ENCODE data around the gene CCNL2. TPM values are rescaled to one million over a fixed set of nuclear protein-coding genes. Genes with fewer than 3 reads are reported as not detected.
A peak's percentile ranks its signal among the peaks of the same experiment; 100 is the strongest.
"Not testable (repeated sequence)": the region's sequence is repeated elsewhere in the genome, so short reads cannot be mapped to it uniquely, and the experiment has no call there.

CCNL2 gene
- total RNA-seq, 3 donors from 2014 or later, result 123 to 172 (median 151) TPM

- H3K4me3 ChIP-seq, result no peak overlapping the region
Observed at GRCh38 chr1:1430114-1430982, 31.2 kb upstream of the CCNL2 start.

GRCh38 chr1:1429671-1430073 is 30.5 kb upstream of the CCNL2 start:
- peak in 1 of 3 donors; percentile 48 for DNase-seq

More at GRCh38 chr1:1430114-1430982, 31.2 kb upstream of the CCNL2 start:
- Histone ChIP-seq H3K9me3 (no peaks in the 10 kb centered on the region), H3K4me1 (ENCODE audit: low read depth) (peaks cover 46% of the 10 kb centered on the region), H3K36me3 (ENCODE audit: low read depth) (no peaks in the 10 kb centered on the region)
- ATAC-seq (no peak), DNase-seq (peak; percentile 48 to 74 (median 61))
- intact Hi-C loops (cut with DNase I, micrococcal nuclease), result no loop called here
- no peak for TF ChIP-seq CTCF (IDR thresholded peaks at IDR 0.05)

GRCh38 chr1:1428967-1429366 is 29.8 kb upstream of the CCNL2 start:
- H3K36me3 ChIP-seq (ENCODE audit: low read depth); DNase-seq; ATAC-seq; intact Hi-C loops (cut with DNase I, micrococcal nuclease); H3K9me3 ChIP-seq; H3K4me3 ChIP-seq: not testable (repeated sequence)
- H3K4me1 ChIP-seq (ENCODE audit: low read depth), result peaks cover 32% of the 10 kb centered on the region

More at GRCh38 chr1:1429671-1430073, 30.5 kb upstream of the CCNL2 start:
- Histone ChIP-seq H3K4me3 (no peak overlapping the region), H3K4me1 (ENCODE audit: low read depth) (peaks cover 39% of the 10 kb centered on the region), H3K36me3 (ENCODE audit: low read depth) (no peaks in the 10 kb centered on the region), H3K9me3 (no peaks in the 10 kb centered on the region)
- no peak for ATAC-seq
- intact Hi-C loops (cut with DNase I, micrococcal nuclease), result no loop called here
- no peak for TF ChIP-seq CTCF (IDR thresholded peaks at IDR 0.05)

- ATAC-seq (no peak), DNase-seq (peak in 1 of 3 donors; percentile 44)
- intact Hi-C loops (cut with DNase I, micrococcal nuclease), result no loop called here
- no peaks in the 10 kb centered on the region for H3K9me3 ChIP-seq
- no peaks in the 10 kb centered on the region for H3K36me3 ChIP-seq (ENCODE audit: low read depth)
- H3K4me3 ChIP-seq, result no peak overlapping the region
- TF ChIP-seq CTCF (IDR thresholded peaks at IDR 0.05), result no peak
- peaks cover 24% of the 10 kb centered on the region for H3K4me1 ChIP-seq (ENCODE audit: low read depth)
Observed at GRCh38 chr1:1428174-1428573, 29.0 kb upstream of the CCNL2 start.

GRCh38 chr1:1427820-1428148 is 28.6 kb upstream of the CCNL2 start:
- no peaks in the 10 kb centered on the region for H3K9me3 ChIP-seq
- H3K4me3 ChIP-seq, result no peak overlapping the region
- peaks cover 21% of the 10 kb centered on the region for H3K4me1 ChIP-seq (ENCODE audit: low read depth)
- intact Hi-C loops (cut with DNase I, micrococcal nuclease), result no loop called here
- no peaks in the 10 kb centered on the region for H3K36me3 ChIP-seq (ENCODE audit: low read depth)
- ATAC-seq, result no peak
- TF ChIP-seq CTCF (IDR thresholded peaks at IDR 0.05), result no peak
- DNase-seq, result no peak

- no peak overlapping the region for H3K4me3 ChIP-seq
- peaks cover 16% of the 10 kb centered on the region for H3K4me1 ChIP-seq (ENCODE audit: low read depth)
- peak in 1 of 3 donors; percentile 56 for DNase-seq
- no peaks in the 10 kb centered on the region for H3K9me3 ChIP-seq
- intact Hi-C loops (cut with DNase I, micrococcal nuclease), result no loop called here
- no peak for ATAC-seq
- no peaks in the 10 kb centered on the region for H3K36me3 ChIP-seq (ENCODE audit: low read depth)
- TF ChIP-seq CTCF (IDR thresholded peaks at IDR 0.05), result no peak
Observed at GRCh38 chr1:1427106-1427819, 28.1 kb upstream of the CCNL2 start.

All from mucosa of descending colon (tissue), 3 donors.